IMR-90 (cell line): ENCODE results near the gene DOK1. TPM values are rescaled to one million over a fixed set of nuclear protein-coding genes. Genes with fewer than 3 reads are reported as not detected.
A peak's percentile ranks its signal among the peaks of the same experiment; 100 is the strongest.

Experiments used
- ATAC-seq: fragments of 200-7000 bp; cut with Tn5 transposase; 2 replicates; pipeline ENCODE4 v1.9.1; 2020; ENCODE audit warnings: low read depth, mild to moderate bottlenecking, moderate library complexity
- BruUV-seq: library from RNA; stranded (reverse); fragments of 400-500 nt; replicated peaks from 2 replicates; lab custom pipeline; 2021; lab: Mats Ljungman, UMichigan
- CTCF ChIA-PET: fragments of 300-600 bp; formaldehyde crosslinking; extraction: SDS; loops from one replicate; lab custom pipeline; 2021; ENCODE audit warnings: antibody characterized with exemption; lab: Yijun Ruan, JAX
- POLR2A ChIA-PET: fragments of 300-600 bp; sonication (Branson Sonifier 250); formaldehyde crosslinking; loops from one replicate; lab custom pipeline; 2022; ENCODE audit warnings: antibody characterized with exemption; ENCODE audit not compliant: unreplicated experiment; lab: Charles Lee
- DNase-seq: peaks from one replicate; pipeline ENCODE4 v3.0.0; 2013
- H2AFZ ChIP-seq: replicated peaks from 2 replicates; pipeline ENCODE3; 2013; ENCODE audit warnings: low read length, mild to moderate bottlenecking; ENCODE audit not compliant: poor library complexity
- H2AK5ac ChIP-seq: 2 replicates; pipeline ENCODE4 v1.6.1; 2013; ENCODE audit warnings: low read depth, low read length, inconsistent platforms
- H2AK9ac ChIP-seq: replicated peaks from 2 replicates; pipeline ENCODE3; 2013; ENCODE audit warnings: mild to moderate bottlenecking, low read depth, low read length, moderate library complexity; ENCODE audit not compliant: poor library complexity
- H2BK120ac ChIP-seq: 2 replicates; pipeline ENCODE4 v1.6.1; 2013; ENCODE audit warnings: low read depth, low read length, inconsistent platforms
- H2BK15ac ChIP-seq: 3 replicates; pipeline ENCODE4 v1.6.1; 2013; ENCODE audit warnings: low read depth, low read length, inconsistent platforms
- H2BK20ac ChIP-seq: 2 replicates; pipeline ENCODE4 v1.6.1; 2013; ENCODE audit warnings: low read depth, mild to moderate bottlenecking, inconsistent platforms, low read length, moderate library complexity
- H2BK5ac ChIP-seq: 2 replicates; pipeline ENCODE4 v1.6.1; 2013; ENCODE audit warnings: mild to moderate bottlenecking, low read depth, low read length, inconsistent platforms; ENCODE audit not compliant: poor library complexity, severe bottlenecking
- H3K14ac ChIP-seq: replicated peaks from 2 replicates; pipeline ENCODE4 v1.6.1; 2013; ENCODE audit warnings: low read depth, low read length, inconsistent platforms
- H3K18ac ChIP-seq: 2 replicates; pipeline ENCODE4 v1.6.1; 2013; ENCODE audit warnings: low read depth, low read length, control low read depth
- H3K23ac ChIP-seq: 2 replicates; pipeline ENCODE4 v1.6.1; 2013; ENCODE audit warnings: low read depth, low read length, inconsistent platforms
- H3K27ac ChIP-seq: 2 replicates; pipeline ENCODE4 v1.5.1; 2013; ENCODE audit warnings: mild to moderate bottlenecking, control low read depth, low read length; ENCODE audit not compliant: insufficient read depth
- H3K27me3 ChIP-seq: 2 replicates; pipeline ENCODE4 v1.6.1; 2013; ENCODE audit warnings: low read length; ENCODE audit not compliant: control insufficient read depth, insufficient read depth
- H3K36me3 ChIP-seq: 2 replicates; pipeline ENCODE4 v1.6.1; 2013; ENCODE audit warnings: low read length, mixed read lengths; ENCODE audit not compliant: control insufficient read depth, insufficient read depth
- H3K4ac ChIP-seq: 2 replicates; pipeline ENCODE4 v1.6.1; 2013; ENCODE audit warnings: low read depth, low read length, inconsistent platforms
- H3K4me1 ChIP-seq: 2 replicates; pipeline ENCODE4 v1.6.1; 2013; ENCODE audit warnings: low read length, mixed read lengths; ENCODE audit not compliant: control insufficient read depth, insufficient read depth
- H3K4me2 ChIP-seq: 2 replicates; pipeline ENCODE4 v1.6.1; 2013; ENCODE audit warnings: low read depth, mild to moderate bottlenecking, control low read depth, low read length, moderate library complexity
- H3K4me3 ChIP-seq: 2 replicates; pipeline ENCODE4 v1.5.1; 2013; ENCODE audit warnings: low read depth, mild to moderate bottlenecking, control low read depth, low read length, moderate library complexity; ENCODE audit not compliant: insufficient read depth
- H3K56ac ChIP-seq: 2 replicates; pipeline ENCODE4 v1.6.1; 2013; ENCODE audit warnings: low read length, inconsistent platforms; ENCODE audit not compliant: insufficient read depth; ENCODE audit errors: extremely low read depth
- H3K79me1 ChIP-seq, 2 experiments: 2 replicates each; pipeline ENCODE4 v1.6.1; 2013; ENCODE audit warnings: low read length in 2 of 2, inconsistent platforms in 1 of 2, low read depth in 1 of 2
- H3K9ac ChIP-seq: 2 replicates; pipeline ENCODE4 v1.6.1; 2013; ENCODE audit warnings: low read depth, low read length, control low read depth
- H3K9me1 ChIP-seq: 2 replicates; pipeline ENCODE4 v1.6.1; 2013; ENCODE audit warnings: low read length, inconsistent platforms; ENCODE audit not compliant: insufficient read depth
- H3K9me3 ChIP-seq: 2 replicates; pipeline ENCODE4 v1.6.1; 2013; ENCODE audit warnings: low read length; ENCODE audit not compliant: control insufficient read depth, insufficient read depth
- H4K20me1 ChIP-seq: 2 replicates; pipeline ENCODE4 v1.6.1; 2013; ENCODE audit warnings: low read length, inconsistent platforms; ENCODE audit not compliant: insufficient read depth
- H4K5ac ChIP-seq: 2 replicates; pipeline ENCODE4 v1.6.1; 2013; ENCODE audit warnings: mild to moderate bottlenecking, low read depth, low read length, control low read depth
- H4K8ac ChIP-seq, 2 experiments: 2 replicates each; pipeline ENCODE4 v1.6.1; 2013; ENCODE audit warnings: low read depth in 2 of 2, low read length in 2 of 2, control low read depth in 1 of 2, inconsistent platforms in 1 of 2
- H4K91ac ChIP-seq: 2 replicates; pipeline ENCODE4 v1.6.1; 2013; ENCODE audit warnings: low read depth, low read length, inconsistent platforms; ENCODE audit not compliant: insufficient read depth
- CHD1 ChIP-seq: IDR thresholded peaks from 2 replicates; pipeline ENCODE4 v1.6.1; 2012; ENCODE audit warnings: low read depth, low read length, improper control_type of control experiment
- CTCF ChIP-seq: conservative IDR thresholded peaks from 2 replicates; pipeline ENCODE4 v1.5.1; 2012; ENCODE audit warnings: mild to moderate bottlenecking, low read depth, low read length, improper control_type of control experiment
- FOS ChIP-seq: fragments of 150-350 bp; IDR thresholded peaks from 2 replicates; pipeline ENCODE4 v1.6.1; 2016; ENCODE audit warnings: low read depth, low read length
- RCOR1 ChIP-seq: IDR thresholded peaks from 2 replicates; pipeline ENCODE4 v1.6.1; 2012; ENCODE audit warnings: mild to moderate bottlenecking, low read length, improper control_type of control experiment; ENCODE audit not compliant: insufficient replicate concordance
- RFX5 ChIP-seq: IDR thresholded peaks from 2 replicates; pipeline ENCODE4 v1.8.0; 2012; ENCODE audit warnings: low read depth, mild to moderate bottlenecking, low read length, moderate library complexity
- WGBS, 2 experiments: methylation state at CpG; one replicate each; pipeline versions ENCODE4 v1.1.5 to v1.1.7; 2013; ENCODE audit warnings: missing lambda C conversion rate in 2 of 2; ENCODE audit not compliant: insufficient read length in 1 of 2; ENCODE audit errors: extremely low coverage in 2 of 2; 5-methylcytosine and 5-hydroxymethylcytosine counted together
- dilution Hi-C: fragments of 300-500 bp; cut with HindIII; formaldehyde crosslinking; loops from one replicate; pipeline ENCODE4 v1.14.3; 2018; ENCODE audit warnings: low sequenced_read_pairs; ENCODE audit not compliant: unreplicated experiment
- in situ Hi-C: fragments of 300-500 bp; cut with MboI; formaldehyde crosslinking; loops from 3 replicates; pipeline ENCODE4 v1.14.3; 2019; ENCODE audit warnings: low sequenced_read_pairs, inconsistent platforms, mixed read lengths
- intact Hi-C: fragments of 100-400 bp; cut with micrococcal nuclease; formaldehyde crosslinking; loops from 2 replicates; pipeline ENCODE4 v1.10.0; 2022
- polyA plus RNA-seq, 3 experiments: library from polyadenylated mRNA; depleted of rRNA; stranded (reverse); fragments of >200 nt; gene quantifications; 2 replicates each; pipeline ENCODE4 v1.2.3, GENCODE V29; 2012; ENCODE audit warnings: low replicate concordance in 1 of 3
- total RNA-seq: library from RNA; depleted of rRNA; stranded (reverse); fragments of >200 nt; gene quantifications from 2 replicates; pipeline ENCODE4 v1.2.3, GENCODE V29; 2012

Gene DOK1
- total and polyA plus RNA-seq, 2 of the 4 experiments (the other 2 are of a cell fraction): 15.4 to 17.6 TPM

- H4K8ac ChIP-seq: no peak overlapping the region
- no peak overlapping the region for H2BK5ac ChIP-seq
- ChIA-PET CTCF (interaction anchor here (0.7 kb wide), 1 partner anchor 15 kb away, joined by 3 read pairs; no protein-coding TSS in a partner anchor), POLR2A (interaction anchor here (0.6 kb wide), 2 partner anchors 12 to 33 kb away, joined by 4 to 7 read pairs; no protein-coding TSS in a partner anchor)
- H3K27me3 ChIP-seq: peaks cover 11% of the 10 kb centered on the region
- DNase-seq (no peak), ATAC-seq (no peak)
- peaks cover 12 to 40% of the 10 kb centered on the region in 2 experiments for H3K79me1 ChIP-seq
- TF ChIP-seq CTCF: no peak
- TF ChIP-seq RCOR1: no peak
- TF ChIP-seq FOS: no peak
- TF ChIP-seq CHD1: no peak
- TF ChIP-seq RFX5: no peak
- H3K23ac ChIP-seq: no peak overlapping the region
- H2BK15ac ChIP-seq: no peak overlapping the region; the same call in 2 of the 3 replicates
- intact Hi-C loops (loop anchor here (2.0 kb wide), 1 partner anchor 49 kb away; the partner anchor contains the start of gene DOK1), dilution Hi-C loops (no loop called here), in situ Hi-C loops (no loop called here)
- no peak overlapping the region for H2AK9ac ChIP-seq
- no peak overlapping the region for H2BK20ac ChIP-seq
- no peaks in the 10 kb centered on the region for H3K9me3 ChIP-seq
- 96% methylated on average over 4 of the region's 14 CpGs; no CpG with 5 or more reads in 1 of the 2 experiments for WGBS, 2 experiments
- H3K4me1 ChIP-seq: peaks cover 18% of the 10 kb centered on the region
- no peak overlapping the region for H3K14ac ChIP-seq
- H3K36me3 ChIP-seq: peaks cover 16% of the 10 kb centered on the region
- H3K9ac ChIP-seq: no peak overlapping the region
- no peak overlapping the region for H3K27ac ChIP-seq
- H4K91ac ChIP-seq: no peak overlapping the region
- H3K4me3 ChIP-seq: no peak overlapping the region
- no TSS peak for BruUV-seq
- H2BK120ac ChIP-seq: no peak overlapping the region
- no peak overlapping the region for H4K5ac ChIP-seq
- no peak overlapping the region for H3K4ac ChIP-seq
- H3K56ac ChIP-seq: no peak overlapping the region
- H3K9me1 ChIP-seq: peaks cover 9% of the 10 kb centered on the region
- no peaks in the 10 kb centered on the region for H4K20me1 ChIP-seq
- H2AK5ac ChIP-seq: peak overlapping the region; percentile 44
- no peak overlapping the region for H2AFZ ChIP-seq
- peak overlapping the region; percentile 43 for H3K4me2 ChIP-seq
- no peak overlapping the region for H3K18ac ChIP-seq
Measured at GRCh38 chr2:74505448-74506246, 48.9 kb upstream of the DOK1 start.
